ENCODE measurements around the gene SLC17A1. TPM values are rescaled to one million over a fixed set of nuclear protein-coding genes. Genes with fewer than 3 reads are reported as not detected.

Gene SLC17A1
- total RNA-seq, 3 donors from 2014 or later = not detected

DNA sequence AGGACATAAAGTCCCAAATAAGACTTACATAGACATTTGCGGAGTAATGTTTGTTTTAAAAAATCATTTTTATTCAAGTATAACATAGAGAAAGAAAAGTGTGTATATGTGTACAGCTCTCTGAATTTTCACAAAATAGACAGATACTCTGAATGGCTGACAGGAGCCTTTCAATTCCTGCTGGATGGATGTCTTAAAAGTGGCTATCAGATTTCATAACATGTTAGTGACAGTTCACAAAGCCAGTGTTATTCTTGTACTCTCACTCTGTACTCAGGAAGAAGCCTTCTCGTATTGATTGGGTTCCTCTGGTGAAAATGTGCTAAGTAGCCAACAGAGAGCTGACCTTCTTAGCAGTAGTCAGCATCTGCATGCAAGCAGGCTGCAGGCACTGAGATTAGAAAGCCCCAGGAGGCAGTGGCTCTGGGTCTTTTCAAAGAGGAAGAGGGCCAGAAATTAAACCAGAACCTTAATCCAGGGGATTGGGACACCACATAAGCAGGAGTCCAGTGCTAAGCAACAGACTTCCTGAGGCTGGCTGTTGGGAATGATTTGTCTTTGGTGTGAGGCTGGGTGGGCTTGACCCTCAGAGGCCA lies 57.6 kb downstream of the SLC17A1 start:
- DNase-seq = no peak
- TF ChIP-seq, protein P1, sequence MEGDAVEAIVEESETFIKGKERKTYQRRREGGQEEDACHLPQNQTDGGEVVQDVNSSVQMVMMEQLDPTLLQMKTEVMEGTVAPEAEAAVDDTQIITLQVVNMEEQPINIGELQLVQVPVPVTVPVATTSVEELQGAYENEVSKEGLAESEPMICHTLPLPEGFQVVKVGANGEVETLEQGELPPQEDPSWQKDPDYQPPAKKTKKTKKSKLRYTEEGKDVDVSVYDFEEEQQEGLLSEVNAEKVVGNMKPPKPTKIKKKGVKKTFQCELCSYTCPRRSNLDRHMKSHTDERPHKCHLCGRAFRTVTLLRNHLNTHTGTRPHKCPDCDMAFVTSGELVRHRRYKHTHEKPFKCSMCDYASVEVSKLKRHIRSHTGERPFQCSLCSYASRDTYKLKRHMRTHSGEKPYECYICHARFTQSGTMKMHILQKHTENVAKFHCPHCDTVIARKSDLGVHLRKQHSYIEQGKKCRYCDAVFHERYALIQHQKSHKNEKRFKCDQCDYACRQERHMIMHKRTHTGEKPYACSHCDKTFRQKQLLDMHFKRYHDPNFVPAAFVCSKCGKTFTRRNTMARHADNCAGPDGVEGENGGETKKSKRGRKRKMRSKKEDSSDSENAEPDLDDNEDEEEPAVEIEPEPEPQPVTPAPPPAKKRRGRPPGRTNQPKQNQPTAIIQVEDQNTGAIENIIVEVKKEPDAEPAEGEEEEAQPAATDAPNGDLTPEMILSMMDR (IDR thresholded peaks at IDR 0.05) = no peak
- ATAC-seq = no peak
- intact Hi-C loops (cut with DNase I, micrococcal nuclease) = no loop called here
- no peaks in the 10 kb centered on the region for H3K36me3 ChIP-seq (ENCODE audit: low read depth)
- H3K4me1 ChIP-seq (ENCODE audit: low read depth) = no peaks in the 10 kb centered on the region
- no peak overlapping the region for H3K4me3 ChIP-seq
- no peaks in the 10 kb centered on the region for H3K9me3 ChIP-seq

DNA sequence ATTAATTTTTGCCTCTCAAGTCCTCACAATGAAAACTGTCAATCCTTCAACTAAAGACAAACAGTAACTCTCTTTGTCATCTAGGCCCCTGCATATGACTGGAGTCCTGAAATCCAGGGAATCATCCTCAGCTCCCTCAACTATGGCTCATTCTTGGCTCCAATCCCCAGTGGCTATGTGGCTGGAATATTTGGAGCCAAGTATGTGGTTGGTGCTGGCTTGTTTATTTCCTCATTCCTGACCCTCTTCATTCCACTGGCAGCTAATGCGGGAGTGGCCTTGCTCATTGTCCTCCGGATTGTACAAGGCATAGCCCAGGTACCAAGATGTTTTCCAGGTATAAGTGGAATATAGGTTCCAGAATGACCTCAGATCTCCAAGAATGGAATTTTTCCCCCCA lies 61.9 kb downstream of the SLC17A1 start:
- ATAC-seq (no peak), DNase-seq (no peak)
- no peaks in the 10 kb centered on the region for H3K9me3 ChIP-seq
- H3K36me3 ChIP-seq (ENCODE audit: low read depth) = no peaks in the 10 kb centered on the region
- no peak overlapping the region for H3K4me3 ChIP-seq
- intact Hi-C loops (cut with DNase I, micrococcal nuclease) = no loop called here
- no peaks in the 10 kb centered on the region for H3K4me1 ChIP-seq (ENCODE audit: low read depth)
- TF ChIP-seq, protein P1 (IDR thresholded peaks at IDR 0.05) = no peak

DNA sequence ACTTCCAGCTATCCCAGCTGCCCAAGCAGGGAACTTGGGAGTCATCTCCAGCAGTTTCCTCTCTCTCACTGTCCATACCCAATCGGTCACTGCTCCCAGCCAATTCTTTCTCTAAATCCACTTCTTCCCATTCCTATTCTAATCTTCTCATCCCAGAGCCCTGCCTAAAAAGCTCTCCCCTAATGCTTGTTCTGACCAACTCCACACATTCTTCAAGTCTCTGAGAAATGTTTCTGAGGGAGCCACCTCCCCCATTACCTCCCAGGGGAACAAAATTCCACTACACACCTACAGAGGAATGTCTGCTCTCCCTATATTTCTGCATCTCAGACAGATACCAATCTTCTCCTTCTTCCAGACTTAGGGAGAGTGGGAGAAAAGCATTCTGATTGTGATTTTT lies 63.3 kb downstream of the SLC17A1 start:
- no peak for ATAC-seq
- DNase-seq = no peak
- Histone ChIP-seq H3K36me3 (ENCODE audit: low read depth) (no peaks in the 10 kb centered on the region), H3K4me3 (no peak overlapping the region), H3K9me3 (no peaks in the 10 kb centered on the region), H3K4me1 (ENCODE audit: low read depth) (no peaks in the 10 kb centered on the region)
- TF ChIP-seq, protein P1 (IDR thresholded peaks at IDR 0.05) = no peak
- intact Hi-C loops (cut with DNase I, micrococcal nuclease) = no loop called here

DNA sequence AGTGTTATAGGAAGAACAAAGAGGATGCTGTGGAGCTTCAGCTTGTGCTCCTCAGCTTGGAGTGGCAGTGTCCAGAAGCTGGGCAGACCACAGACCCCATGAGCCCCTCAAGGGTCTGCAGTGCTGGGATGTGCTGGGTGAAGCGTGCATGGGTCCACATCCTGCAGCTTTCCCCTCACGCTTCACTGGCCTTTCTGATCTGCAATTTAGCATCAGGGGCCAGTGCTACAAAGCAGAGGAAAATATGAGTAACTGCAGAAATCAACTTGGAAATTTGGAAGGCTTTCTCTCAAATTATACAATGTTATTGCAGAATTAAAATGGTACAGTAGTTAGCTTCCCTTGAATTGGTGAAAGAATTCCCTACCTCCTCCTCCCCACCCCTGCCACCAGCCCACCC lies 67.2 kb downstream of the SLC17A1 start:
- TF ChIP-seq, protein P1 (IDR thresholded peaks at IDR 0.05) = no peak
- H3K36me3 ChIP-seq (ENCODE audit: low read depth) = no peaks in the 10 kb centered on the region
- no peaks in the 10 kb centered on the region for H3K4me1 ChIP-seq (ENCODE audit: low read depth)
- intact Hi-C loops (cut with DNase I, micrococcal nuclease) = no loop called here
- ATAC-seq = no peak
- no peak overlapping the region for H3K4me3 ChIP-seq
- H3K9me3 ChIP-seq = no peaks in the 10 kb centered on the region
- DNase-seq = no peak

DNA sequence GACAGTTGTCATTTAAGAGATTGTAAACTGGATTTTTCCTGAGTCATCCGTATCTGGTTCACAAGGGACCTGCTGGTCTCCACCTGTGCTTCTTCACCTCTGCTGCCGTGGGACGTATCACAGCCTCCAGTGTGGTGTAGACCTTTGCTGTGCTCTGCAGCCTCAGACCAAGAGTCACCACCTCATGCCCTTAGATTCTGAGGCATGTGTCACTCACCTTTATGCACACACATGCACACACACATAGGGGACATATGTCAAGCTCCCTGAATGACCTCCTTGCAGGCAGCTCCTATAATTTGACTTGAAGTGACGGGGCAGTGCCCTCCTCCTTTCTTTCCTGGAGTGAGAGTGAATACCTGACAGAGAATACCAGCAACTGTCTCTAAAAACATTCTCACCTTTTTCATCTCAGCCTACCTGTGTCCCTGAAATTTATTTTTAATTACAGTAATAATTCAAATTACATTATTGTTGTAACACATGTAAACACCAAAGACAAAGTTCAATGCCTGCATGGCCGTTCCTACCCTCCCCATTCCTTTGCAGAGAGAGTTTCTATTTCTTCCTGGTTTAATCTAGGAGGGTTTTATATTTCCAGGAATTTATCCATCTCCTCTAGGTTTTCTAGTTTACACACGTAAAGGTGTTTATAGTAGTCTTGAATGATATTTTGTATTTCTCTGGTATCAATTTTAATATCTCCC lies 73.8 kb downstream of the SLC17A1 start:
- peaks cover 12% of the 10 kb centered on the region for H3K4me1 ChIP-seq (ENCODE audit: low read depth)
- no peak overlapping the region for H3K4me3 ChIP-seq
- TF ChIP-seq, protein P1 (IDR thresholded peaks at IDR 0.05) = no peak
- ATAC-seq (peak; percentile 42), DNase-seq (no peak)
- no peaks in the 10 kb centered on the region for H3K9me3 ChIP-seq
- H3K36me3 ChIP-seq (ENCODE audit: low read depth) = no peaks in the 10 kb centered on the region
- intact Hi-C loops (cut with DNase I, micrococcal nuclease) = no loop called here
